ENCODE data around the gene SLC7A6.

- TF ChIP-seq CTCF (conservative IDR thresholded peaks at IDR 0.05; ENCODE audit: low read length) (no peak), EZH2phosphoT487 (IDR thresholded peaks at IDR 0.05; ENCODE audit: borderline replicate concordance, low read depth, low read length) (no peak)
Observed at GRCh38 chr16:68297908-68298307, 33.6 kb downstream of the SLC7A6 start.

All from OCI-LY7 (cell line).